ENCODE data around the gene HP. TPM values are rescaled to one million over a fixed set of nuclear protein-coding genes. Genes with fewer than 3 reads are reported as not detected.
"Not testable (repeated sequence)": the region's sequence is repeated elsewhere in the genome, so short reads cannot be mapped to it uniquely, and the experiment has no call there.

HP gene
- total RNA-seq, 1 experiment from 2014 or later, result not detected

GRCh38 chr16:72055911-72056310 is 1.6 kb downstream of the HP start:
- CTCF ChIA-PET, result no interaction called here
- Histone ChIP-seq H3K4me2 (no peak overlapping the region), H3K9me2 (ENCODE audit: insufficient read depth) (no peaks in the 10 kb centered on the region), H4K20me1 (ENCODE audit: insufficient read depth) (no peaks in the 10 kb centered on the region), H3K4me1 (replicated peaks; ENCODE audit: insufficient read depth) (peaks cover 11% of the 10 kb centered on the region; the same call in 1 of the 2 replicates), H2AFZ (no peak overlapping the region), H3K4me3 (no peak overlapping the region), H3K27ac (no peak overlapping the region), H3F3A (ENCODE audit: insufficient read depth, low read depth) (no peaks in the 10 kb centered on the region), H3K9me3 (ENCODE audit: insufficient read depth, low read depth) (no peaks in the 10 kb centered on the region), H3K79me2 (ENCODE audit: low read depth) (no peaks in the 10 kb centered on the region), H3K36me3 (ENCODE audit: low read depth) (no peaks in the 10 kb centered on the region), H3K27me3 (ENCODE audit: insufficient read depth, low read depth) (peaks cover 41% of the 10 kb centered on the region)
- DNase-seq, result no peak
- no peak for TF ChIP-seq EZH2 (IDR thresholded peaks at IDR 0.05; ENCODE audit: low read depth)
- TF ChIP-seq CTCF (conservative IDR thresholded peaks at IDR 0.05), result no peak
- POLR2A ChIA-PET (ENCODE audit: unreplicated experiment), result no interaction called here
- intact Hi-C loops (cut with micrococcal nuclease; ENCODE audit: unreplicated experiment), result no loop called here
- no TSS peak for BruUV-seq (replicated peaks)

GRCh38 chr16:72057313-72057712 is 3.0 kb downstream of the HP start:
- POLR2A ChIA-PET (ENCODE audit: unreplicated experiment), result not testable (repeated sequence)

GRCh38 chr16:72059060-72059459 is 4.8 kb downstream of the HP start:
- H3F3A ChIP-seq (ENCODE audit: insufficient read depth, low read depth); H3K4me3 ChIP-seq; H3K9me2 ChIP-seq (ENCODE audit: insufficient read depth); intact Hi-C loops (cut with micrococcal nuclease; ENCODE audit: unreplicated experiment); BruUV-seq (replicated peaks); POLR2A ChIA-PET (ENCODE audit: unreplicated experiment); H3K27ac ChIP-seq; H4K20me1 ChIP-seq (ENCODE audit: insufficient read depth); H3K36me3 ChIP-seq (ENCODE audit: low read depth); H3K9me3 ChIP-seq (ENCODE audit: insufficient read depth, low read depth); H3K4me2 ChIP-seq; DNase-seq; H3K79me2 ChIP-seq (ENCODE audit: low read depth); H3K4me1 ChIP-seq (replicated peaks; ENCODE audit: insufficient read depth); CTCF ChIA-PET; H2AFZ ChIP-seq: not testable (repeated sequence)
- H3K27me3 ChIP-seq (ENCODE audit: insufficient read depth, low read depth), result peaks cover 42% of the 10 kb centered on the region

More at GRCh38 chr16:72057313-72057712, 3.0 kb downstream of the HP start:
- peaks cover 11% of the 10 kb centered on the region; the same call in 1 of the 2 replicates for H3K4me1 ChIP-seq (replicated peaks; ENCODE audit: insufficient read depth)
- BruUV-seq (replicated peaks); intact Hi-C loops (cut with micrococcal nuclease; ENCODE audit: unreplicated experiment); H3K27ac ChIP-seq; H3K9me3 ChIP-seq (ENCODE audit: insufficient read depth, low read depth); H3K4me2 ChIP-seq; DNase-seq; H3K9me2 ChIP-seq (ENCODE audit: insufficient read depth); H2AFZ ChIP-seq; H3K79me2 ChIP-seq (ENCODE audit: low read depth); H3K36me3 ChIP-seq (ENCODE audit: low read depth); H4K20me1 ChIP-seq (ENCODE audit: insufficient read depth); H3K4me3 ChIP-seq; H3F3A ChIP-seq (ENCODE audit: insufficient read depth, low read depth); CTCF ChIA-PET: not testable (repeated sequence)
- H3K27me3 ChIP-seq (ENCODE audit: insufficient read depth, low read depth), result peaks cover 36% of the 10 kb centered on the region

- intact Hi-C loops (cut with micrococcal nuclease; ENCODE audit: unreplicated experiment), result no loop called here
Observed at GRCh38 chr16:72060405-72060804, 6.1 kb downstream of the HP start.

More at GRCh38 chr16:72060405-72060804, 6.1 kb downstream of the HP start:
- Histone ChIP-seq H2AFZ (no peak overlapping the region), H3K27ac (no peak overlapping the region), H3K4me3 (no peak overlapping the region), H3K4me2 (no peak overlapping the region), H3F3A (ENCODE audit: insufficient read depth, low read depth) (no peaks in the 10 kb centered on the region), H3K4me1 (replicated peaks; ENCODE audit: insufficient read depth) (no peaks in the 10 kb centered on the region), H4K20me1 (ENCODE audit: insufficient read depth) (no peaks in the 10 kb centered on the region), H3K9me2 (ENCODE audit: insufficient read depth) (no peaks in the 10 kb centered on the region), H3K36me3 (ENCODE audit: low read depth) (no peaks in the 10 kb centered on the region), H3K79me2 (ENCODE audit: low read depth) (no peaks in the 10 kb centered on the region), H3K27me3 (ENCODE audit: insufficient read depth, low read depth) (peaks cover 45% of the 10 kb centered on the region), H3K9me3 (ENCODE audit: insufficient read depth, low read depth) (no peaks in the 10 kb centered on the region)
- BruUV-seq (replicated peaks), result no TSS peak
- CTCF ChIA-PET, result no interaction called here
- DNase-seq, result no peak
- POLR2A ChIA-PET (ENCODE audit: unreplicated experiment), result no interaction called here
- TF ChIP-seq EZH2 (IDR thresholded peaks at IDR 0.05; ENCODE audit: low read depth) (no peak), CTCF (conservative IDR thresholded peaks at IDR 0.05) (no peak)

All from PC-9 (cell line).